GM19328 (cell line): Measurements from ENCODE around the gene DDAH1.

Source experiments
- ATAC-seq: cut with Tn5 transposase; IDR thresholded peaks from one replicate; pipeline ENCODE4 v1.9.1; 2021; ENCODE audit warnings: mild to moderate bottlenecking, moderate library complexity; ENCODE audit not compliant: unreplicated experiment

DDAH1 gene

DNA sequence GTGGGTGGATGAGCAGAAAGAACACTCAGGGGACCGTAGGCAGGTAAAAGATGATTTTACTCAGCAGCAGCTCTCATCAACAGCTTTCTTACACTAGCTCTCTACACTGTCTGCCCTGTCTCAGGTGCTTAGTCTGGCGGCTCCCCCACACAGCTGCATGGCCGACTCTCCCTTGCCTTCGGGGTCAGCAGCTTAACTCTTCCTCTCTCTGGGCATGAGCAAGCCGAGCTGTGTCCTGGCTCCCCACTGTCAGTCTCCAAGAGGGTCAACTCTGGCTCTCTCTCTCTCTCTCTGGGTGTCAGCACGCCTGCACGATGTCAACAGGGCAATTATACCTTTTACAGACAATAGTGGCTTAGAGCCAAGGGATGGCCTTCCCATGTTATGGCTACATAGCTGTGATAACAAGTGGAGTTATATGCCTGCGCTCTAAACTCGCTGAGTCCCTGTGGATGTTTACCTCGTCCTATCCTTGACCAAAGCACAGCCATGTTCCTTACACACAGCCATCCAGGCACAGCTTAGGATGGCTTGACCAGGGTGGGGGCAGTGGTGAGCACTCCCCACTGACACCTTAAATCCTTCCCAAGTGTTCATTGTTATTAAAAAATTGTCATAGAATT lies 185.4 kb downstream of the DDAH1 start:
- ATAC-seq = no peak

DNA sequence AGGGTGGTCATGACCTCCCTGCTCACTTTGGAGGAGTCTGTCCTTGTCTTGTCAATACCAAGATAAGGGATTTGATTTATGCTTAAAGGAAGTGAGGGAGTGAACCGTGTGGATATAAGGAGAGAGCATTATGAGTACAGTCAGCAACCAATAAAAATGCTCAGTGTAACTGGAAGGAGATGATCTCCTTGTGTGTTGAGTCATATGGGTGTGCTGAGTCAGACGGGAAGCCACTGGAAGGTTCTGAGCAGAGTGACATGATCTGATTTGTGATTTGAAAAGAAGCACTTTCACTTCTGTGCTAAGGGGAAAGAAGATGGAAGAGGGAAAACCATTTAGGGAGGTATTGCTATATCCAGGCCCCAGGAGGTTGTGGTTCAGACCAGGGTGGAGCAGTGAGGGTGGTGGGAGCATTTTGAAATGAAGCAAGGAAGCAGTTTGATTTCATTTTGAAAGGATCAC lies 186.1 kb downstream of the DDAH1 start:
- ATAC-seq = no peak

DNA sequence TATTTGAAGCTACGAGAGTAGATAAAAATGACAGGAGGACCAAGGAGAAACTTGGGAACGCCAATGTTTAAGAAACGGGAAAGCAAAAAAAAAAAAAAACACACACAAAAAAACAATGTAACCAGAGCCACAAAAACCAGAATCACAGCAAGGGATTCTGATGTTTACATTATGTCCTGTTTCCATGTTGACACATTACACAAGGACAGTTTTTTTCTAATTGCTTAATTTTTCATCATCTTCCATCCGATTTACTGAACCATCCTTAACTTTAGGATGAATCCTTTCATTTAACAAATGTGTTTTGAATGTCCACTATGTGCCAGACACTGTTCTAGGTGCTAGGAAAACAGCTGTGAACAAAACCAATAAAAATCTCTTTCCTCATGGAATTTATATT lies 187.2 kb downstream of the DDAH1 start:
- ATAC-seq = no peak

DNA sequence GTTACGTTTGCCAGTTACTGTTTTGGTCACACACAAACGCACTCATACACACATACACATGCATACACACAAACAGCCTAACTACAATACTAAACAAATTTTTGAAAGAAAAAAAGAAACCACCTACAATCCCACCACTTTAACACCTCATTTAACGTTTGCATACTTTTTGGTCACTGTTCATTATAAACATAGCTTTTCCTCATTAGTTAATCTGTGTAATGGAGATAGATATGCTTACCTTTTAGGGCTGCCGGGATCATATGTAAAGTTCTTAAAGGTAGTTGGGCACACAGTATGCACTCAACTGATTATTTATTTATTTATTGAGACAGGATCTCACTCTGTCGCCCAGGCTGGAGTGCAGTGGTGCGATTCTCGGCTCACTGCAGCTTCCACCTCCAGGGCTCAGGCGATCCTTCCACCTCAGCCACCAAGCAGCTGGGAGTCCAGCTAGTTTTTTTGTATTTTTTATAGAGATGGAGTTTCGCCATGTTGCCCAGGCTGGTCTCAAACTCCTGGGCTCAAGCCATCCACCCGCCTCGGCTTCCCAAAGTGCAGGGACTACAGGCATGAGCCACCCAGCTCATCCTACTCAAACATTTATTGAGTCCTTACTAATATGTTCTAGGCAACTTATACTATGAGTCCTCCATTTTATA lies 187.8 kb downstream of the DDAH1 start:
- ATAC-seq = no peak

DNA sequence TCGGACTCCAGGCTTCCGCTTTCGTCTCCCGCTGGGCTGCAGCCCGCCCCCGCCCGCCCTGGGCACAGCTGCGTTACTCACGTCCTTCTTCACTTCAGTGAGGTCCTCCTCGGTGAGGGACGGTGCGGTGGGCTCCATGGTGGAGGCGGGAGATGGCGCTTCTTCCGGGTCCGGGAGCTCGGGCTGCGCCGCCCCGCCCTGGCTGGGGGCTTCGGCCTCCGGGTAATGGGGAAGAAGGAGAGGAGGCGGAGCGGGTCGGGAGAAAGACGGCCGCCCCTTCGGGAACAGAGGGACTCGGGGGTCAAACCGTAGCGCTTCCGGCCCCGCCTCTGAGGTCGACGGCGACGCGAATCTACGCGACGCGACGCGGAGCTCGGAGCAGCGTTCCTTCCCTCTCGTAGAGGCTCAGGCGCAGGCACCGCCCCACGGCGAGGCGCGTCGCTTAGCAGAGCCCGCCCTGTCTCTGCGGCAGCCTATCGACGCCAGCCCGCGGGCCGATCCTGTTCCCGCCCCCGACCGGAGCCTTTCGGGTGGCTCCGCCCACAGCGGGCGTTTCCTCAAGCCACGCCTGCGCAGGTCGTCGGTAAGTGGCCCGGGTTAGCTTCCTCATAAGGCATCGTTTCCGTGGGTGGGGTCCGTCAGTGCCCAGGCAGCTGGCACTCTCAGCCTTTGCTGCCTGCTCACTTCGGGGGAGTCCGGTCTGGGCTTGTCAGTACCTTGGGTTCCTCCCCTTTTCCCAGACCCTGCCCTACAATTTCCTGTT lies 188.6 kb downstream of the DDAH1 start, which contains the start of gene BCL10:
BCL10 (minus strand) TSS at position 418 of the 763 bp plus-strand sequence; CDS start at position 138, 280 bp downstream.
- peak; percentile 97 for ATAC-seq

GRCh38 chr1:85275701-85276214 lies 189.2 kb downstream of the DDAH1 start:
- ATAC-seq = no peak

DNA sequence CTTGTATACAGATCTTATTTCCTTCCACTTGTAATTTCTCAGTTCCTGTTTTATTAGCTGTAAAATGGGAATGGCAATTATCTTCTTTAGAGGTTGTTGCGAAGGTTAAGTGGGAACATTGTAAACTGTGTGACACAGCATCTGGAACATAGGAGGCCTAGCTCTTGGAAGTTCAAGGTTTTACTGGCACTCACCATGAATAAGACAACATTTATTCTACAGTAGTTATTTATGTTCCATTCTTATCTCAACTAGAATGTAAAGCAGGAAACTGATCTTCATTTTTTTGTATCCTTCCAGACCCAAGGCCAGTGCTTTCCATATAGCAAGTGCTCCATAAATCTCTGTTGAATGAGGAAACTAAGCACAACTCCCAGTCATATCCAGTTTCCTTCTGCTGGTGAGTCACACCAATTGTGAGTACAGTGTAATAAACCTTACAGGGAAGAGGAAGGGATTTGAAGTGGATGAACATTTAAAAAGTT lies 189.9 kb downstream of the DDAH1 start:
- no peak for ATAC-seq

DNA sequence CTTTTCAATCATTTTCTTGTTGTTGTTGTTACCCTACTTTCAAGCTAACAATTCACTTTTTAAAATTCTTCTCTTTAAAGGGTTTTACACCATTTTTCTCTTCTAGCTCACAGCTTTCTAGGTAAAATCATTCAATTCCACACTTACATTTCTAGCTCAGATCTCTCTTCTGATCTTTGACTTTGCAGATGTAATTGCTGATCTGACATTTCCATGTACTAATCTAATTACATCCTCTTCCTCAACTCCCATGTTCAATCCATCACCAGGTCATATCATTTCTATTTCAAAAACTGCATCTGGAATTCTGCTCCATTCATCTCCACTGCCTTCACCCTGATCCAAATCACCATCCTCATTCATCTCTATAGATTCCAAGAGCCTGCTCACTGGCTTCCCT lies 191.6 kb downstream of the DDAH1 start:
- ATAC-seq = no peak

- no peak for ATAC-seq
These were observed 196.0 kb downstream of the DDAH1 start for GRCh38 chr1:85268801-85269585.
